Stimulated activated CD8-positive, alpha-beta memory T cell treated with anti-CD3 and anti-CD28 coated beads, Interleukin-12 subunit alpha, Interleukin-12 subunit beta, amount 100 ng/mL, for 1 hour (primary cell): ENCODE data around the gene ZDHHC23.

Experiments used
- DNase-seq: peaks from one replicate; pipeline ENCODE4 v3.0.0-alpha.2; 2020; ENCODE audit warnings: low read depth

The ZDHHC23 gene

GRCh38 chr3:114011059-114011797 lies 63.4 kb downstream of the ZDHHC23 start:
- DNase-seq: no peak
